Liver (tissue), 9 donors: ENCODE measurements around the gene CCDC154. TPM values are rescaled to one million over a fixed set of nuclear protein-coding genes. Genes with fewer than 3 reads are reported as not detected.

Source experiments
- DNase-seq: peaks from one replicate; pipeline ENCODE4 v3.0.0-alpha.2; 2017; ENCODE audit warnings: low spot score
- H3K27ac ChIP-seq, 2 donors: one replicate each; pipeline ENCODE4 v1.7.0; 2013; ENCODE audit warnings: inconsistent platforms in 2 of 2, low read length in 2 of 2, control low read depth in 1 of 2, low read depth in 1 of 2, mild to moderate bottlenecking in 1 of 2
- H3K27me3 ChIP-seq, 4 donors: one replicate each; pipeline versions ENCODE4 v1.6.1 to v1.7.0; 2013; ENCODE audit warnings: low read length in 3 of 4, inconsistent platforms in 1 of 4, mild to moderate bottlenecking in 1 of 4, moderate library complexity in 1 of 4; ENCODE audit not compliant: control insufficient read depth in 4 of 4, insufficient read depth in 4 of 4
- H3K36me3 ChIP-seq, 4 donors: one replicate each; pipeline versions ENCODE4 v1.6.1 to v1.7.0; 2013; ENCODE audit warnings: low read length in 3 of 4, mild to moderate bottlenecking in 3 of 4, low read depth in 1 of 4, moderate library complexity in 1 of 4; ENCODE audit not compliant: control insufficient read depth in 4 of 4, insufficient read depth in 3 of 4
- H3K4me1 ChIP-seq, 4 donors: one replicate each; pipeline versions ENCODE4 v1.6.1 to v1.7.0; 2013; ENCODE audit warnings: low read length in 3 of 4, mild to moderate bottlenecking in 3 of 4, moderate library complexity in 1 of 4; ENCODE audit not compliant: control insufficient read depth in 4 of 4, insufficient read depth in 4 of 4
- H3K4me3 ChIP-seq, 3 donors: one replicate each; pipeline versions ENCODE4 v1.6.1 to v1.7.0; 2013; ENCODE audit warnings: low read length in 3 of 3, control low read depth in 1 of 3, low read depth in 1 of 3, mild to moderate bottlenecking in 1 of 3
- H3K9ac ChIP-seq, 2 donors: one replicate each; pipeline ENCODE4 v1.7.0; 2013; ENCODE audit warnings: low read length in 2 of 2, mild to moderate bottlenecking in 2 of 2, moderate library complexity in 2 of 2, control low read depth in 1 of 2, low read depth in 1 of 2
- H3K9me3 ChIP-seq, 4 donors: one replicate each; pipeline versions ENCODE4 v1.6.1 to v1.7.0; 2013; ENCODE audit warnings: low read length in 3 of 4; ENCODE audit not compliant: control insufficient read depth in 4 of 4
- EGR1 ChIP-seq, 2 donors: IDR thresholded peaks; 2 replicates each; pipeline ENCODE4 v1.6.1; 2016 to 2018; ENCODE audit warnings: antibody characterized with exemption in 2 of 2, low read depth in 2 of 2
- FOXA1 ChIP-seq: IDR thresholded peaks from 2 replicates; pipeline ENCODE4 v1.6.1; 2016; ENCODE audit warnings: antibody characterized with exemption
- FOXA2 ChIP-seq: IDR thresholded peaks from 2 replicates; pipeline ENCODE4 v1.6.1; 2016; ENCODE audit warnings: antibody characterized with exemption
- GABPA ChIP-seq, 2 donors: IDR thresholded peaks in 1 of 2; conservative IDR thresholded peaks in 1 of 2; 2 replicates each; pipeline ENCODE4 v1.6.1; 2016; ENCODE audit warnings: antibody characterized with exemption in 2 of 2, mild to moderate bottlenecking in 1 of 2, moderate library complexity in 1 of 2
- HNF4G ChIP-seq: IDR thresholded peaks from 2 replicates; pipeline ENCODE4 v1.6.1; 2016; ENCODE audit warnings: antibody characterized with exemption
- JUND ChIP-seq, 2 donors: IDR thresholded peaks; 2 replicates each; pipeline ENCODE4 v1.6.1; 2016; ENCODE audit warnings: antibody characterized with exemption in 2 of 2
- NR2F2 ChIP-seq: IDR thresholded peaks from 2 replicates; pipeline ENCODE4 v1.6.1; 2016; ENCODE audit warnings: antibody characterized with exemption
- RAD21 ChIP-seq, 2 donors: IDR thresholded peaks; 2 replicates each; pipeline ENCODE4 v1.6.1; 2016; ENCODE audit warnings: antibody characterized with exemption in 2 of 2, mild to moderate bottlenecking in 2 of 2
- SP1 ChIP-seq: IDR thresholded peaks from 2 replicates; pipeline ENCODE4 v1.6.1; 2018; ENCODE audit warnings: antibody characterized with exemption, mild to moderate bottlenecking
- TAF1 ChIP-seq: conservative IDR thresholded peaks from 2 replicates; pipeline ENCODE4 v1.6.1; 2016; ENCODE audit warnings: antibody characterized with exemption, mild to moderate bottlenecking
- YY1 ChIP-seq: IDR thresholded peaks from 2 replicates; pipeline ENCODE4 v1.6.1; 2016; ENCODE audit warnings: antibody characterized with exemption, mild to moderate bottlenecking
- ZBTB33 ChIP-seq: IDR thresholded peaks from 2 replicates; pipeline ENCODE4 v1.6.1; 2016; ENCODE audit warnings: antibody characterized with exemption
- WGBS: extraction: QIAGEN DNeasy Blood & Tissue Kit; methylation state at CpG from one replicate; pipeline ENCODE4 v1.1.7; 2013; 5-methylcytosine and 5-hydroxymethylcytosine counted together
- polyA plus RNA-seq, 2 donors: library from polyadenylated mRNA; stranded (reverse) in 1 of 2; unstranded in 1 of 2; fragments of 200-250 nt in 1 of 2; fragments of >200 nt in 1 of 2; fragmentation: Nextera tagmentation in 1 of 2; extraction: Ambion mirVana in 1 of 2; gene quantifications; one replicate each; pipeline versions ENCODE4 v1.2.1 to v1.2.3, GENCODE V29; 2013 to 2015
- total RNA-seq, 2 donors: library from RNA; depleted of rRNA; stranded (reverse); fragments of >200 nt; gene quantifications; one replicate each; pipeline ENCODE4 v1.2.3, GENCODE V29; 2014
- TF ChIP-seq, protein P1 (sequence below): IDR thresholded peaks from 2 replicates; pipeline ENCODE4 v1.6.1; 2016; ENCODE audit warnings: antibody characterized with exemption, mild to moderate bottlenecking
- TF ChIP-seq, protein P2 (sequence below): IDR thresholded peaks from 2 replicates; pipeline ENCODE4 v1.6.1; 2016; ENCODE audit warnings: antibody characterized with exemption
- TF ChIP-seq, protein P3 (sequence below): IDR thresholded peaks from 2 replicates; pipeline ENCODE4 v1.6.1; 2016; ENCODE audit warnings: antibody characterized with exemption
- donor health status: healthy.
- donor health status: healthy.
- donor health status: healthy.
- donor health status: healthy.
- donor health status: healthy.

Gene CCDC154
- total and polyA plus RNA-seq, 4 donors: 0.18 to 0.42 (median 0.39) TPM; not detected in 1

DNA sequence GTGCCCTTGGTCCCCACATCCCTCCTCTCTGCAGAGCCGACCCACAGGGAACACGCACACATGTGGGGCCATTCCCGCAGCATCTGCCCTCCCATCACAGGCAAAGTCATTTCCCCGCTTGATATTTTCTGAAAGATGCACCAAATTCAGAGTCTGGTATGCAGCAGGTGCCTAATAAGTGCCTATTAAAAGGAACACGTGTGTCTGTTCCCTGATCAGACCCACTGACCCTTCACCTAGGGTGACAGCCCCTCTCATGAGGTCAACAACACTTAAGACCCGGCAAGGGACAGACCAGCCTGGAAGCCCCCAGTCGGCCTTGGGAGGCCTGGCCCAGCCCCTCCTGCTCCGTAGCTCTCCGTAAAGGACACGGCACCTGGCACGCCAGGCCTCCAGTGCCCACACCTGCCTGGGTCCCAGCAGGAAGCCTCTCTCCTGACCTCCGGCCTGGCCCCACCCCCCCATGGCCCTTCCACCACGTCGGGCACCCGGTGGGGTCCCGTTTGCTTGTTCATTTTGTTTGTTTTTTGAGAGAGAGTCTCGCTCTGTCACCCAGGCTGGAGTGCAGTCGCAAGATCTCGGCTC lies 49.9 kb downstream of the CCDC154 start (continued):
- TF ChIP-seq, protein P1, sequence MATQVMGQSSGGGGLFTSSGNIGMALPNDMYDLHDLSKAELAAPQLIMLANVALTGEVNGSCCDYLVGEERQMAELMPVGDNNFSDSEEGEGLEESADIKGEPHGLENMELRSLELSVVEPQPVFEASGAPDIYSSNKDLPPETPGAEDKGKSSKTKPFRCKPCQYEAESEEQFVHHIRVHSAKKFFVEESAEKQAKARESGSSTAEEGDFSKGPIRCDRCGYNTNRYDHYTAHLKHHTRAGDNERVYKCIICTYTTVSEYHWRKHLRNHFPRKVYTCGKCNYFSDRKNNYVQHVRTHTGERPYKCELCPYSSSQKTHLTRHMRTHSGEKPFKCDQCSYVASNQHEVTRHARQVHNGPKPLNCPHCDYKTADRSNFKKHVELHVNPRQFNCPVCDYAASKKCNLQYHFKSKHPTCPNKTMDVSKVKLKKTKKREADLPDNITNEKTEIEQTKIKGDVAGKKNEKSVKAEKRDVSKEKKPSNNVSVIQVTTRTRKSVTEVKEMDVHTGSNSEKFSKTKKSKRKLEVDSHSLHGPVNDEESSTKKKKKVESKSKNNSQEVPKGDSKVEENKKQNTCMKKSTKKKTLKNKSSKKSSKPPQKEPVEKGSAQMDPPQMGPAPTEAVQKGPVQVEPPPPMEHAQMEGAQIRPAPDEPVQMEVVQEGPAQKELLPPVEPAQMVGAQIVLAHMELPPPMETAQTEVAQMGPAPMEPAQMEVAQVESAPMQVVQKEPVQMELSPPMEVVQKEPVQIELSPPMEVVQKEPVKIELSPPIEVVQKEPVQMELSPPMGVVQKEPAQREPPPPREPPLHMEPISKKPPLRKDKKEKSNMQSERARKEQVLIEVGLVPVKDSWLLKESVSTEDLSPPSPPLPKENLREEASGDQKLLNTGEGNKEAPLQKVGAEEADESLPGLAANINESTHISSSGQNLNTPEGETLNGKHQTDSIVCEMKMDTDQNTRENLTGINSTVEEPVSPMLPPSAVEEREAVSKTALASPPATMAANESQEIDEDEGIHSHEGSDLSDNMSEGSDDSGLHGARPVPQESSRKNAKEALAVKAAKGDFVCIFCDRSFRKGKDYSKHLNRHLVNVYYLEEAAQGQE: no peak
- no peak for TF ChIP-seq HNF4G
- no peak for TF ChIP-seq YY1
- TF ChIP-seq, protein P2, sequence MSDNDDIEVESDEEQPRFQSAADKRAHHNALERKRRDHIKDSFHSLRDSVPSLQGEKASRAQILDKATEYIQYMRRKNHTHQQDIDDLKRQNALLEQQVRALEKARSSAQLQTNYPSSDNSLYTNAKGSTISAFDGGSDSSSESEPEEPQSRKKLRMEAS: no peak
- no peak for TF ChIP-seq TAF1
- TF ChIP-seq, protein P3, sequence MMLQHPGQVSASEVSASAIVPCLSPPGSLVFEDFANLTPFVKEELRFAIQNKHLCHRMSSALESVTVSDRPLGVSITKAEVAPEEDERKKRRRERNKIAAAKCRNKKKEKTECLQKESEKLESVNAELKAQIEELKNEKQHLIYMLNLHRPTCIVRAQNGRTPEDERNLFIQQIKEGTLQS: no peak
- no peak for TF ChIP-seq FOXA1
- no peak for TF ChIP-seq RAD21 (IDR thresholded peaks at IDR 0.05)

DNA sequence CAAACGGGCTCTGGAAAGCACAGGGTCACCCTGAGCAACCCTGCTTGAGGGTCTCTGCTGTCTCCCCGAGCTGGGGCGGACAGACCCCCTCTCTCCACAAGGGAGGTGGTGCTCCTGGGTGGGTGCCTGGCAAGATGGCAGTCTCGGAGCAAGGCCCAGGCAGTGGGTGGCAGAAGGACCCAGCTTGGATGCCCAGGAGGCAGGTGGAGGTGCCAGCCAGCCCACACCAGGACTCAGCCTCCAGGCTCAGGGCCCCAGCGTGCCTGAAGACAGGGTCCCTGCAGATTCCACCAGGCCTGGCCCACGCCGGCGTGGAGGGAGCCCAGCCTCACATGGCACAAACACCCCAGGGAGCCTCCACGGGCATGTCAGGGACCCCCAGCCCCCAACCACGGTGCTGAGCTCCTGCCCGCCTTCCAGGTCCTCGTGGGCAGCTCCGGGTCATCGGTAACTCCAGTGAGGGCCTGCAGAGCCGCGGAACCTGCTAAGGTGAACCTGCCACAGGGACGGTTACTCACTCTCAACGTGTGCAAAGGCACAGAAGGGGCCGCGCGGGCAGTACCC lies 50.7 kb downstream of the CCDC154 start:
- Histone ChIP-seq H3K27me3 (no peaks in the 10 kb centered on the region), H3K4me1 (no peaks in the 10 kb centered on the region), H3K27ac (no peak overlapping the region)

More for the DNA sequence above, 50.7 kb downstream of the CCDC154 start:
- TF ChIP-seq ZBTB33 (no peak), SP1 (no peak), EGR1 (IDR thresholded peaks at IDR 0.05; ENCODE audit: low read depth in 2 of 2) (no peak), TAF1 (no peak), FOXA2 (no peak), NR2F2 (no peak), FOXA1 (no peak), JUND (IDR thresholded peaks at IDR 0.05) (no peak), HNF4G (no peak), GABPA (IDR thresholded peaks at IDR 0.05 in 1 of 2, conservative IDR thresholded peaks at IDR 0.05 in 1 of 2) (no peak)
- TF ChIP-seq, protein P1: no peak
- TF ChIP-seq, protein P3: no peak
- no peak overlapping the region for H3K9ac ChIP-seq
- H3K4me3 ChIP-seq: no peak overlapping the region
- no peaks in the 10 kb centered on the region for H3K9me3 ChIP-seq
- DNase-seq: no peak
- 97% methylated on average over 21 of the region's 21 CpGs for WGBS
- H3K36me3 ChIP-seq: peaks cover 13 to 51% (median 25%) of the 10 kb centered on the region in 4 donors
